Measurements from ENCODE around the gene AJM1. TPM values are rescaled to one million over a fixed set of nuclear protein-coding genes. Genes with fewer than 3 reads are reported as not detected.

The AJM1 gene
- total RNA-seq, 1 experiment from 2014 or later = 1.8 TPM

DNA sequence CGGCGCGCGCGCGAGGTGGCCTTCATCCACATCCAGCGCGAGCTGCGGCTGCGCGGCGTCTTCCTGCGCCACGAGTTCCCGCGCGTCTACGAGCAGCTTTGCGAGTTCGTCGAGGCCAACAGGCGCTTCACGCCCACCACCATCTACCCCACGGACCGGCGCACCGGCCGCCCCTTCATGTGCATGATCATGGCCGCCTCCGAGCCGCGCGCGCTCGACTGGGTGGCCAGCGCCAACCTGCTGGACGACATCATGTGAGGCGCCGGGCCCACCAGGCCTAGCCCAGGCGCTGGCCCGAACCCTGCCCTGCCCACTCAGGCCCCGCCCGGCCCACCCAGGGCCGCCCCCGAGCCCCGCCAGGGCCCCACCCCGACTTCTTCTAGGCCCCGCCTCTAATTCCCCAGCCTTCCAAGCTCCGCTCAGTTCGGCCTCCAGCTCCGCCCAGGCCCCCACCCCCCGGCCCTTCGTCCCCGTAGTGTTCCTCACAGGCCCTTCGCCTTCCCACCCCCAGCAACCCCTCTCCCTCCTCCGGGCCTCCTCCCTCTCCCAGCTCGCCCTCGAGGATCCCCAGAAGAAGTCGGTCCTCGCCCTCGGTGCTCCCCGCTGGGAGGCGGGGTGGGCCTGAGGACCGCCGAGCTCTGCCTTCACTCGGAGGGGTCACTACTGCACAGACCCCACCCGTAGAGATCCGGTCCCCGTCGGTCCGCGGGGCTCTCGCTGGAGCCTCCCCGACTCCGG lies 5.0 kb downstream of the AJM1 start:
- H3K4ac ChIP-seq (ENCODE audit: low read depth, low read length) = no peak overlapping the region
- no peak overlapping the region for H2BK120ac ChIP-seq (ENCODE audit: low read depth, low read length, poor library complexity, severe bottlenecking)
- H3K79me2 ChIP-seq (ENCODE audit: insufficient read depth, low read length) = no peaks in the 10 kb centered on the region
- no peak overlapping the region for H2BK15ac ChIP-seq (ENCODE audit: low read depth, low read length)
- Mint-ChIP-seq H3K4me3 (peak overlapping the region; percentile 91 to 93), H3K27me3 (ENCODE audit: low read depth) (peaks cover 4% of the 10 kb centered on the region), H3K9me3 (no peaks in the 10 kb centered on the region), H3K4me1 (peaks cover 2 to 11% of the 10 kb centered on the region in 2 experiments; a peak in 3 of 4 replicates), H3K36me3 (ENCODE audit: insufficient read depth in 1 of 3, low read depth in 3 of 3) (peaks cover 0 to 11% (median 10%) of the 10 kb centered on the region in 3 experiments; a peak in 4 of 7 replicates), H3K27ac (peak overlapping the region in 2 of 3 experiments; percentile 51 to 77; a peak in 3 of 7 replicates)
- no peak overlapping the region for H3T11ph ChIP-seq (ENCODE audit: low read length)
- H2BK5ac ChIP-seq (ENCODE audit: insufficient read length, low read length) = no peak overlapping the region
- H3K4me2 ChIP-seq (ENCODE audit: insufficient read depth, insufficient read length, low read length) = peak overlapping the region; percentile 78
- no CpG with 5 or more reads among the region's 75 CpGs for WGBS (ENCODE audit: extremely low coverage, insufficient read length, low lambda C conversion rate)
- no peak overlapping the region for H2BK20ac ChIP-seq (ENCODE audit: low read depth, low read length, poor library complexity, severe bottlenecking)
- no peaks in the 10 kb centered on the region for H3K9me3 ChIP-seq (ENCODE audit: control insufficient read depth, low read depth, low read length)
- no peak overlapping the region for H3K23ac ChIP-seq (ENCODE audit: insufficient read length, low read depth, low read length)
- no peaks in the 10 kb centered on the region for H3K79me1 ChIP-seq (ENCODE audit: insufficient read depth, low read depth, low read length, poor library complexity, severe bottlenecking)
- no peak overlapping the region for H2BK12ac ChIP-seq (ENCODE audit: insufficient read length, low read depth, low read length)
- no peak overlapping the region for H4K8ac ChIP-seq (replicated peaks; ENCODE audit: insufficient read length, low read depth, low read length)
- H3K23me2 ChIP-seq (ENCODE audit: insufficient read length, low read depth, low read length, poor library complexity, severe bottlenecking) = peaks cover 8% of the 10 kb centered on the region
- no peaks in the 10 kb centered on the region for H3K4me1 ChIP-seq (ENCODE audit: insufficient read depth, low read length)
- H3K18ac ChIP-seq (ENCODE audit: insufficient read length, low read depth, low read length) = no peak overlapping the region
- no peak overlapping the region for H4K91ac ChIP-seq (ENCODE audit: insufficient read length, low read depth, low read length)
- DNase-seq = peak; percentile 93
- no peaks in the 10 kb centered on the region for H4K20me1 ChIP-seq (ENCODE audit: control insufficient read depth, insufficient read depth, insufficient read length)
- H3K14ac ChIP-seq (ENCODE audit: insufficient read depth, low read length) = no peak overlapping the region
- TF ChIP-seq, protein P1, sequence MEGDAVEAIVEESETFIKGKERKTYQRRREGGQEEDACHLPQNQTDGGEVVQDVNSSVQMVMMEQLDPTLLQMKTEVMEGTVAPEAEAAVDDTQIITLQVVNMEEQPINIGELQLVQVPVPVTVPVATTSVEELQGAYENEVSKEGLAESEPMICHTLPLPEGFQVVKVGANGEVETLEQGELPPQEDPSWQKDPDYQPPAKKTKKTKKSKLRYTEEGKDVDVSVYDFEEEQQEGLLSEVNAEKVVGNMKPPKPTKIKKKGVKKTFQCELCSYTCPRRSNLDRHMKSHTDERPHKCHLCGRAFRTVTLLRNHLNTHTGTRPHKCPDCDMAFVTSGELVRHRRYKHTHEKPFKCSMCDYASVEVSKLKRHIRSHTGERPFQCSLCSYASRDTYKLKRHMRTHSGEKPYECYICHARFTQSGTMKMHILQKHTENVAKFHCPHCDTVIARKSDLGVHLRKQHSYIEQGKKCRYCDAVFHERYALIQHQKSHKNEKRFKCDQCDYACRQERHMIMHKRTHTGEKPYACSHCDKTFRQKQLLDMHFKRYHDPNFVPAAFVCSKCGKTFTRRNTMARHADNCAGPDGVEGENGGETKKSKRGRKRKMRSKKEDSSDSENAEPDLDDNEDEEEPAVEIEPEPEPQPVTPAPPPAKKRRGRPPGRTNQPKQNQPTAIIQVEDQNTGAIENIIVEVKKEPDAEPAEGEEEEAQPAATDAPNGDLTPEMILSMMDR (conservative IDR thresholded peaks at IDR 0.05) = no peak
- H2AFZ ChIP-seq (ENCODE audit: low read length) = no peak overlapping the region
- H4K5ac ChIP-seq (ENCODE audit: insufficient read length, low read depth, low read length) = no peak overlapping the region
- no peaks in the 10 kb centered on the region for H3K27me3 ChIP-seq (ENCODE audit: insufficient read depth, low read length)
- no peak overlapping the region for H3K56ac ChIP-seq (ENCODE audit: insufficient read length, low read depth, low read length)
- H3K27ac ChIP-seq (ENCODE audit: insufficient read length, low read depth, low read length) = no peak overlapping the region
- no peak overlapping the region for H3K9ac ChIP-seq (ENCODE audit: extremely low read depth, insufficient read length, low read length)
- H2AK5ac ChIP-seq (ENCODE audit: insufficient read length, low read length) = no peak overlapping the region
